ENCODE results near the gene NEXN.

DNA sequence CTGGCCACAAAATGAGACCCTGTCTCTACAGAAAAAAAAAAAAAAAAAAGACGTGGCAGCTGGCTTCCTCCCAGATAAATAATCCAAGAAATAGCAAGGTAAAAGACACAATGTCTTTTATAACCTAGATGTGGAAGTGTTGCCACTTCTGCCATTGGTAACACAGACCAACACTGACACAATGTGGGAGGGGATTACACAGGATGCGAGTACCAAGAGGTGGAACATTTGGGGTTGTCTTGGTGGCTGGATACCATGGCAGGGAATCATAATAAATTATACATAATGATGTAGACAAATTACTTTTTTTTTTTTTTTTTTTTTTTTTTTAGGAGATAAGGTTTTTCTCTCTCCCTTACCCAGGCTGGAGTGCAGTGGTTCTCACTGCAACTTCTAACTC lies 6.0 kb upstream of the NEXN start:
- TF ChIP-seq, protein P1, sequence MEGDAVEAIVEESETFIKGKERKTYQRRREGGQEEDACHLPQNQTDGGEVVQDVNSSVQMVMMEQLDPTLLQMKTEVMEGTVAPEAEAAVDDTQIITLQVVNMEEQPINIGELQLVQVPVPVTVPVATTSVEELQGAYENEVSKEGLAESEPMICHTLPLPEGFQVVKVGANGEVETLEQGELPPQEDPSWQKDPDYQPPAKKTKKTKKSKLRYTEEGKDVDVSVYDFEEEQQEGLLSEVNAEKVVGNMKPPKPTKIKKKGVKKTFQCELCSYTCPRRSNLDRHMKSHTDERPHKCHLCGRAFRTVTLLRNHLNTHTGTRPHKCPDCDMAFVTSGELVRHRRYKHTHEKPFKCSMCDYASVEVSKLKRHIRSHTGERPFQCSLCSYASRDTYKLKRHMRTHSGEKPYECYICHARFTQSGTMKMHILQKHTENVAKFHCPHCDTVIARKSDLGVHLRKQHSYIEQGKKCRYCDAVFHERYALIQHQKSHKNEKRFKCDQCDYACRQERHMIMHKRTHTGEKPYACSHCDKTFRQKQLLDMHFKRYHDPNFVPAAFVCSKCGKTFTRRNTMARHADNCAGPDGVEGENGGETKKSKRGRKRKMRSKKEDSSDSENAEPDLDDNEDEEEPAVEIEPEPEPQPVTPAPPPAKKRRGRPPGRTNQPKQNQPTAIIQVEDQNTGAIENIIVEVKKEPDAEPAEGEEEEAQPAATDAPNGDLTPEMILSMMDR (IDR thresholded peaks at IDR 0.05), result no peak
- TF ChIP-seq POLR2A (IDR thresholded peaks at IDR 0.05), result no peak

Measured in right lobe of liver (tissue), 4 donors.